GM19452 (cell line): ENCODE measurements around the gene TBC1D19.

Experiments used
- ATAC-seq: cut with Tn5 transposase; IDR thresholded peaks from one replicate; pipeline ENCODE4 v1.9.1; 2021; ENCODE audit not compliant: unreplicated experiment

TBC1D19 gene

GRCh38 chr4:26772096-26772873 lies 188.4 kb downstream of the TBC1D19 start:
- no peak for ATAC-seq

GRCh38 chr4:26779224-26779623 lies 195.3 kb downstream of the TBC1D19 start:
- ATAC-seq: no peak

GRCh38 chr4:26779674-26780073 lies 195.8 kb downstream of the TBC1D19 start:
- no peak for ATAC-seq

- peak; percentile 97 for ATAC-seq
These were observed 196.7 kb downstream of the TBC1D19 start for GRCh38 chr4:26780539-26780938.

- no peak for ATAC-seq
These were observed 198.4 kb downstream of the TBC1D19 start for GRCh38 chr4:26782168-26782829.

GRCh38 chr4:26782830-26783202 lies 198.9 kb downstream of the TBC1D19 start:
- ATAC-seq: no peak

- ATAC-seq: no peak
These were observed 200.5 kb downstream of the TBC1D19 start for GRCh38 chr4:26784207-26784865.

GRCh38 chr4:26785312-26785711 lies 201.4 kb downstream of the TBC1D19 start:
- ATAC-seq: no peak

GRCh38 chr4:26785810-26786209 lies 201.9 kb downstream of the TBC1D19 start:
- no peak for ATAC-seq

GRCh38 chr4:26786916-26787315 lies 203.0 kb downstream of the TBC1D19 start:
- ATAC-seq: no peak

- no peak for ATAC-seq
These were observed 203.8 kb downstream of the TBC1D19 start for GRCh38 chr4:26787461-26788340.

GRCh38 chr4:26788341-26788733 lies 204.5 kb downstream of the TBC1D19 start:
- ATAC-seq: no peak

- no peak for ATAC-seq
These were observed 205.3 kb downstream of the TBC1D19 start for GRCh38 chr4:26789208-26789607.

- no peak for ATAC-seq
These were observed 207.5 kb downstream of the TBC1D19 start for GRCh38 chr4:26791346-26791745.

GRCh38 chr4:26792639-26793038 lies 208.8 kb downstream of the TBC1D19 start:
- no peak for ATAC-seq

- no peak for ATAC-seq
These were observed 209.9 kb downstream of the TBC1D19 start for GRCh38 chr4:26793735-26794134.

GRCh38 chr4:26796081-26796480 lies 212.2 kb downstream of the TBC1D19 start:
- no peak for ATAC-seq

- no peak for ATAC-seq
These were observed 218.9 kb downstream of the TBC1D19 start for GRCh38 chr4:26802790-26803189.

- ATAC-seq: no peak
These were observed 219.5 kb downstream of the TBC1D19 start for GRCh38 chr4:26803211-26803861.

GRCh38 chr4:26804451-26804850 lies 220.6 kb downstream of the TBC1D19 start:
- no peak for ATAC-seq

GRCh38 chr4:26804925-26805324 lies 221.0 kb downstream of the TBC1D19 start:
- no peak for ATAC-seq
